GM12878 (cell line): ENCODE measurements around the gene NUP205. TPM values are rescaled to one million over a fixed set of nuclear protein-coding genes. Genes with fewer than 3 reads are reported as not detected.

Experiments used
- ATAC-seq: fragments of 200-7000 bp; cut with Tn5 transposase; 3 replicates; pipeline ENCODE4 v1.9.1; 2020; ENCODE audit warnings: mild to moderate bottlenecking, moderate library complexity
- BruUV-seq: library from RNA; stranded (reverse); fragments of 400-500 nt; replicated peaks from 2 replicates; lab custom pipeline; 2021; lab: Mats Ljungman, UMichigan
- CTCF ChIA-PET: fragments of 300-600 bp; sonication (Branson Sonifier 250); formaldehyde crosslinking; extraction: SDS; loops from one replicate; lab custom pipeline; 2021; ENCODE audit warnings: inconsistent platforms; lab: Yijun Ruan, JAX
- POLR2A ChIA-PET: fragments of 350-600 bp; formaldehyde crosslinking; extraction: SDS; loops from one replicate; lab custom pipeline; 2021; ENCODE audit warnings: inconsistent platforms; lab: Charles Lee
- RAD21 ChIA-PET: fragments of 300-600 bp; sonication (Branson Sonifier 250); formaldehyde crosslinking; loops from one replicate; lab custom pipeline; 2023; ENCODE audit warnings: antibody characterized with exemption; ENCODE audit not compliant: unreplicated experiment; lab: Charles Lee
- SMC1A ChIA-PET: fragments of 300-600 bp; sonication (Branson Sonifier 250); formaldehyde crosslinking; loops from one replicate; lab custom pipeline; 2023; ENCODE audit not compliant: unreplicated experiment, uncharacterized antibody; lab: Charles Lee
- DNase-seq: peaks from one replicate; pipeline ENCODE4 v3.0.0-alpha.2; 2011; ENCODE audit warnings: low read depth, low spot score
- FAIRE-seq: peaks from 3 replicates; lab custom pipeline; 2011; peaks lifted over from hg19 to GRCh38; lab: Jason Lieb, UNC
- H2AFZ ChIP-seq: 2 replicates; pipeline ENCODE4 v1.6.0; 2011; ENCODE audit warnings: low read depth, low read length, control low read depth; ENCODE audit not compliant: control insufficient read depth
- H3K27ac ChIP-seq: 2 replicates; pipeline ENCODE4 v1.5.1; 2011; ENCODE audit warnings: control low read depth; ENCODE audit not compliant: control insufficient read depth, insufficient read depth
- H3K27me3 ChIP-seq, 2 experiments: replicated peaks in 1 of 2; 2 replicates each; pipeline versions ENCODE4 v1.6.0 to v1.6.1; 2011; ENCODE audit warnings: low read length in 1 of 2; ENCODE audit not compliant: control insufficient read depth in 2 of 2, insufficient read depth in 2 of 2
- H3K36me3 ChIP-seq, 2 experiments: 2 replicates each; pipeline ENCODE4 v1.5.1; 2011; ENCODE audit warnings: low read length in 1 of 2; ENCODE audit not compliant: control insufficient read depth in 2 of 2, insufficient read depth in 2 of 2
- H3K4me1 ChIP-seq: 2 replicates; pipeline ENCODE4 v1.6.1; 2011; ENCODE audit warnings: mild to moderate bottlenecking, low read length, moderate library complexity, mixed read lengths; ENCODE audit not compliant: control insufficient read depth, insufficient read depth
- H3K4me2 ChIP-seq: 2 replicates; pipeline ENCODE4 v1.6.0; 2011; ENCODE audit warnings: control low read depth; ENCODE audit not compliant: control insufficient read depth, insufficient read depth
- H3K4me3 ChIP-seq: fragments of 200-600 bp; sonication (generic); 2 replicates; pipeline ENCODE4 v1.5.1; 2016
- H3K79me2 ChIP-seq: 2 replicates; pipeline ENCODE4 v1.6.0; 2011; ENCODE audit warnings: low read length; ENCODE audit not compliant: control insufficient read depth, insufficient read depth
- H3K9ac ChIP-seq: 2 replicates; pipeline ENCODE4 v1.8.0; 2011; ENCODE audit warnings: low read length, control low read depth, mixed read lengths; ENCODE audit not compliant: control insufficient read depth, insufficient read depth
- H3K9me3 ChIP-seq: replicated peaks from 3 replicates; pipeline ENCODE4 v1.5.1; 2011; ENCODE audit warnings: mild to moderate bottlenecking, low read length; ENCODE audit not compliant: control insufficient read depth, insufficient read depth
- H4K20me1 ChIP-seq: 2 replicates; pipeline ENCODE4 v1.6.0; 2011; ENCODE audit not compliant: control insufficient read depth, insufficient read depth
- EP300 ChIP-seq, 2 experiments: fragments of 150-350 bp in 1 of 2; IDR thresholded peaks; 2 replicates each; pipeline ENCODE4 v1.6.1; 2011 to 2012; ENCODE audit warnings: low read depth in 2 of 2, low read length in 2 of 2, borderline replicate concordance in 1 of 2, improper control_type of control experiment in 1 of 2, inconsistent platforms in 1 of 2; ENCODE audit not compliant: control insufficient read depth in 1 of 2
- GATAD2B ChIP-seq: fragments of 450-650 bp; conservative IDR thresholded peaks from 2 replicates; pipeline ENCODE4 v1.6.1; 2017; ENCODE audit warnings: low read depth, mild to moderate bottlenecking, moderate library complexity
- RAD51 ChIP-seq: fragments of 450-650 bp; IDR thresholded peaks from 2 replicates; pipeline ENCODE4 v1.6.1; 2016; ENCODE audit warnings: moderate library complexity, mild to moderate bottlenecking, inconsistent platforms
- RCOR1 ChIP-seq: conservative IDR thresholded peaks from 2 replicates; pipeline ENCODE4 v1.6.1; 2012; ENCODE audit warnings: low read depth, low read length, improper control_type of control experiment
- RFX5 ChIP-seq: IDR thresholded peaks from 2 replicates; pipeline ENCODE4 v1.6.1; 2011; ENCODE audit warnings: low read depth, low read length, improper control_type of control experiment
- TARDBP ChIP-seq: IDR thresholded peaks from 2 replicates; pipeline ENCODE4 v1.6.1; 2016; ENCODE audit warnings: borderline replicate concordance
- WGBS: methylation state at CpG from one replicate; pipeline ENCODE4 v1.1.6; 2016; ENCODE audit warnings: low lambda C conversion rate; ENCODE audit not compliant: insufficient replicate concordance, insufficient coverage; ENCODE audit errors: missing lambda C conversion rate; 5-methylcytosine and 5-hydroxymethylcytosine counted together
- in situ Hi-C: fragments of 300-500 bp; cut with MboI; formaldehyde crosslinking; loops from 9 replicates; pipeline ENCODE4 v1.14.3; 2018; ENCODE audit warnings: mixed read lengths
- intact Hi-C: fragments of 100-400 bp; cut with micrococcal nuclease; formaldehyde crosslinking; loops from one replicate; pipeline ENCODE4 v1.14.2; 2022; ENCODE audit not compliant: unreplicated experiment
- polyA plus RNA-seq, 11 experiments: library from polyadenylated mRNA; depleted of rRNA in 4 of 11; unstranded in 6 of 11; stranded (reverse) in 5 of 11; fragments of >200 nt; fragmentation: Nextera tagmentation in 4 of 11; fragmentation: Illumina TruSeq in 1 of 11; extraction: Ambion mirVana in 4 of 11; extraction: Trizol in 1 of 11; gene quantifications; 1 replicate in 1 of 11; 2 replicates in 10 of 11; pipeline versions ENCODE4 v1.2.1 to v1.2.3, GENCODE V29; 2011 to 2016; ENCODE audit warnings: inconsistent platforms in 2 of 11, missing spikeins in 2 of 11, low read depth in 1 of 11
- total RNA-seq, 4 experiments: library from RNA; depleted of rRNA in 3 of 4; stranded (reverse); fragments of >200 nt in 3 of 4; fragmentation: Illumina TruSeq in 1 of 4; extraction: Trizol in 1 of 4; gene quantifications; 2 replicates each; pipeline versions ENCODE4 v1.2.1 to v1.2.3, GENCODE V29; 2013 to 2021
- TF ChIP-seq, protein P1 (sequence below): fragments of 450-650 bp; formaldehyde crosslinking; IDR thresholded peaks from 2 replicates; pipeline ENCODE4 v1.4.0; 2022; ENCODE audit warnings: mild to moderate bottlenecking, moderate library complexity

NUP205 gene
- total and polyA plus RNA-seq, 10 of the 15 experiments (the other 5 are each of a cell fraction or from before 2014, with no cell fraction given): 41.4 to 110 (median 85.9) TPM

DNA sequence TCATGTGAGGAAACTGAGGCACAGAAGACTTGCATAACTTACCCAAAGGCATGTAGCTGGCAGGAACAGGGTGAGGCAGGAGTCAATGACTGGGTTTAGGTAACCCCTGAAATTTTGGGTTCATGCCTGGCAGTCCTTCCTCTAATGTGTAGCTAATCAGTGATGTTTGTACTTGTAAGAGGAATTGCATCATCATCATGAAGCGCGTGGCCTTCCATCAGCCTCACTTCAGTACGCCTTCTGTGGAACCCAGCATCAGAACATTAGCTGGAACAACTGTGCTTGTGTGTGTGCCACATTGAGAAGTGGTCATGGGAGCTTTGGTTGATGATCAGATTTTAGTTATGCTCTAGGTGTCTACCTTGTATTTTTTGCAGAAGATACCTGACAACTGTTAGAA, 86.4 kb downstream of the NUP205 start:
- Histone ChIP-seq H3K9me3 (no peaks in the 10 kb centered on the region), H3K4me1 (no peaks in the 10 kb centered on the region), H3K9ac (no peak overlapping the region), H3K4me2 (no peak overlapping the region), H3K79me2 (no peaks in the 10 kb centered on the region), H3K36me3 (peaks cover 7 to 50% of the 10 kb centered on the region in 2 experiments), H4K20me1 (no peaks in the 10 kb centered on the region), H3K4me3 (no peak overlapping the region), H2AFZ (no peak overlapping the region), H3K27ac (no peak overlapping the region), H3K27me3 (no peaks in the 10 kb centered on the region)
- no peak for TF ChIP-seq RAD51
- no peak for TF ChIP-seq EP300 (IDR thresholded peaks at IDR 0.05; ENCODE audit: borderline replicate concordance in 1 of 2, control insufficient read depth in 1 of 2, low read depth in 2 of 2, low read length in 2 of 2)
- TF ChIP-seq RFX5: no peak
- no peak for TF ChIP-seq GATAD2B
- TF ChIP-seq, protein P1, sequence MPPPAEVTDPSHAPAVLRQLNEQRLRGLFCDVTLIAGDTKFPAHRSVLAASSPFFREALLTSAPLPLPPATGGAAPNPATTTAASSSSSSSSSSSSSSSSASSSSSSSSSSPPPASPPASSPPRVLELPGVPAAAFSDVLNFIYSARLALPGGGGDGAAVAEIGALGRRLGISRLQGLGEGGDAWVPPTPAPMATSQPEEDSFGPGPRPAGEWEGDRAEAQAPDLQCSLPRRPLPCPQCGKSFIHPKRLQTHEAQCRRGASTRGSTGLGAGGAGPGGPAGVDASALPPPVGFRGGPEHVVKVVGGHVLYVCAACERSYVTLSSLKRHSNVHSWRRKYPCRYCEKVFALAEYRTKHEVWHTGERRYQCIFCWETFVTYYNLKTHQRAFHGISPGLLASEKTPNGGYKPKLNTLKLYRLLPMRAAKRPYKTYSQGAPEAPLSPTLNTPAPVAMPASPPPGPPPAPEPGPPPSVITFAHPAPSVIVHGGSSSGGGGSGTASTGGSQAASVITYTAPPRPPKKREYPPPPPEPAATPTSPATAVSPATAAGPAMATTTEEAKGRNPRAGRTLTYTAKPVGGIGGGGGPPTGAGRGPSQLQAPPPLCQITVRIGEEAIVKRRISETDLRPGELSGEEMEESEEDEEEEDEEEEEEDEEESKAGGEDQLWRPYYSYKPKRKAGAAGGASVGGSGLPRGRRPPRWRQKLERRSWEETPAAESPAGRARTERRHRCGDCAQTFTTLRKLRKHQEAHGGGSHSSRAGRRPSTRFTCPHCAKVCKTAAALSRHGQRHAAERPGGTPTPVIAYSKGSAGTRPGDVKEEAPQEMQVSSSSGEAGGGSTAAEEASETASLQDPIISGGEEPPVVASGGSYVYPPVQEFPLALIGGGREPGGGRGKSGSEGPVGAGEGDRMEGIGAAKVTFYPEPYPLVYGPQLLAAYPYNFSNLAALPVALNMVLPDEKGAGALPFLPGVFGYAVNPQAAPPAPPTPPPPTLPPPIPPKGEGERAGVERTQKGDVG (CRISPR knock-in tag): no peak
- no peak for TF ChIP-seq RCOR1
- no peak for TF ChIP-seq TARDBP
- ChIA-PET SMC1A (interaction anchor here (1.0 to 4.1 kb wide), 14 partner anchors 8 to 370 kb away, joined by 3 to 33 read pairs (median 5); no protein-coding TSS in a partner anchor), CTCF (interaction anchor here (0.8 to 7.5 kb wide), 28 partner anchors 11 to 369 kb away, joined by 3 to 123 read pairs (median 7); partner anchors contain the start of gene STMP1), POLR2A (no interaction called here), RAD21 (interaction anchor here (0.7 to 2.9 kb wide), 5 partner anchors 19 to 369 kb away, joined by 3 to 24 read pairs (median 6); no protein-coding TSS in a partner anchor)
- 98% methylated on average over 3 of the region's 3 CpGs for WGBS
- no peak for DNase-seq
- no peak for FAIRE-seq
- no TSS peak for BruUV-seq
- in situ Hi-C loops: no loop called here
- intact Hi-C loops: loop anchor here (10.0 kb wide), 1 partner anchor 229 kb away; no protein-coding TSS in a partner anchor
- ATAC-seq: no peak
